SK-N-MC (cell line): ENCODE results near the gene DNAAF5.

Experiments
- DNase-seq: peaks from one replicate; pipeline ENCODE4 v3.0.0-alpha.2; 2011; ENCODE audit warnings: low read depth, low spot score
- H3K27ac ChIP-seq: fragments of 200-600 bp; sonication (generic); 2 replicates; pipeline ENCODE4 v1.5.1; 2016; ENCODE audit warnings: mixed run types
- H3K36me3 ChIP-seq: fragments of 200-600 bp; sonication (generic); 2 replicates; pipeline ENCODE4 v1.6.1; 2017; ENCODE audit warnings: antibody characterized with exemption, low read length, mixed read lengths; ENCODE audit not compliant: insufficient read depth
- H3K4me3 ChIP-seq: fragments of 200-600 bp; sonication (generic); 2 replicates; pipeline ENCODE4 v1.5.1; 2016
- H3K9ac ChIP-seq: fragments of 200-600 bp; sonication (generic); 2 replicates; pipeline ENCODE4 v1.8.0; 2017; ENCODE audit warnings: mixed run types, mixed read lengths; ENCODE audit not compliant: insufficient read length
- H3K9me3 ChIP-seq: fragments of 200-600 bp; sonication (generic); 2 replicates; pipeline ENCODE4 v1.6.1; 2017; ENCODE audit warnings: low read depth, mild to moderate bottlenecking, antibody characterized with exemption, low read length, moderate library complexity, mixed read lengths
- EZH2 ChIP-seq: fragments of 200-600 bp; sonication (generic); IDR thresholded peaks from one replicate; pipeline ENCODE4 v1.6.1; 2017; ENCODE audit warnings: antibody characterized with exemption
- FOXP2 ChIP-seq: optimal IDR thresholded peaks from 2 replicates; pipeline ENCODE3; 2011; ENCODE audit warnings: mild to moderate bottlenecking, moderate library complexity; ENCODE audit not compliant: insufficient read depth; ENCODE audit errors: extremely low read length, control extremely low read depth
- POLR2AphosphoS5 ChIP-seq: IDR thresholded peaks from 2 replicates; pipeline ENCODE4 v1.6.1; 2012; ENCODE audit warnings: mild to moderate bottlenecking, low read depth, low read length, borderline replicate concordance

The DNAAF5 gene

GRCh38 chr7:725223-726005 is 1.1 kb upstream of the DNAAF5 start:
- H3K27ac ChIP-seq: no peak overlapping the region
- TF ChIP-seq EZH2 (no peak), POLR2AphosphoS5 (no peak), FOXP2 (no peak)
- H3K9me3 ChIP-seq: no peaks in the 10 kb centered on the region
- peaks cover 17% of the 10 kb centered on the region for H3K36me3 ChIP-seq
- peak overlapping the region; percentile 92 for H3K4me3 ChIP-seq
- DNase-seq: no peak
- H3K9ac ChIP-seq: peak overlapping the region; percentile 91

- H3K36me3 ChIP-seq: peaks cover 30% of the 10 kb centered on the region
- TF ChIP-seq FOXP2 (no peak), POLR2AphosphoS5 (no peak), EZH2 (no peak)
- H3K4me3 ChIP-seq: peak overlapping the region; percentile 92
- H3K9ac ChIP-seq: peak overlapping the region; percentile 91
- no peak for DNase-seq
- no peaks in the 10 kb centered on the region for H3K9me3 ChIP-seq
- H3K27ac ChIP-seq: no peak overlapping the region
Observed at GRCh38 chr7:726854-727103, 280 bp downstream of the DNAAF5 start.

- peak within 1 kb of the TSS; percentile 92 for H3K4me3 ChIP-seq
- TF ChIP-seq EZH2: no peak
- TF ChIP-seq FOXP2: no peak
- no peak for TF ChIP-seq POLR2AphosphoS5
- H3K9ac ChIP-seq: peak within 1 kb of the TSS; percentile 91
- DNase-seq: no peak
- H3K27ac ChIP-seq: peak within 1 kb of the TSS; percentile 75
- H3K36me3 ChIP-seq: peaks cover 35% of the 10 kb centered on the region
- H3K9me3 ChIP-seq: no peaks in the 10 kb centered on the region
Observed at GRCh38 chr7:727104-727805, 756 bp downstream of the DNAAF5 start, which contains the start of gene PRKAR1B. Gene PRKAR1B (minus strand): TSS chr7:727281. CDS start chr7:711505, 15,776 bp downstream.

GRCh38 chr7:727806-728460 is 1.4 kb downstream of the DNAAF5 start:
- peak overlapping the region; percentile 58 for H3K9ac ChIP-seq
- no peak for DNase-seq
- H3K36me3 ChIP-seq: peaks cover 37% of the 10 kb centered on the region
- TF ChIP-seq FOXP2: no peak
- no peaks in the 10 kb centered on the region for H3K9me3 ChIP-seq
- H3K4me3 ChIP-seq: peak overlapping the region; percentile 92
- no peak overlapping the region for H3K27ac ChIP-seq

DNA sequence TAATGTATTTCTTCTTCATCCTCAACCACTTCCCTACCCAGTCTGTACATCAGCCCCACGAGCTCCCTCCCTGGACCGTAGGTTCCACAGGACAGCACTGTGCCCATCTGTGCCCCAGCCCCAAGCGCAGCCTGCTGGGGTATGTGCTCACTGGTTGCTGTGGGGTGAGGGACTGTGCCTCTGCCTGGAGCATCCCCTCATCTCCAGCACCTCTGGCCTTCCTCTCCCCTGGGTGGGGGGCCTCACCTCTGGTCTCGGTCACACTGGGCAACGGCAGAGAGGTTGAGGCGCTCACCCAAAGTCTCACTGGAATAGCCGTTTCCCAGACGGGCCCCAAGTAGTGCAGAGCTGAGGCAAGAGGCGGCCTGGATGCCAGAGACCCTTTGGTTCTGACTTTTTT is 2.1 kb downstream of the DNAAF5 start:
- DNase-seq: no peak
- Histone ChIP-seq H3K27ac (no peak overlapping the region), H3K9me3 (no peaks in the 10 kb centered on the region), H3K36me3 (peaks cover 44% of the 10 kb centered on the region), H3K9ac (no peak overlapping the region), H3K4me3 (no peak overlapping the region)
- no peak for TF ChIP-seq POLR2AphosphoS5
- TF ChIP-seq FOXP2: no peak

- TF ChIP-seq FOXP2 (no peak), POLR2AphosphoS5 (no peak), EZH2 (no peak)
- H3K27ac ChIP-seq: no peak overlapping the region
- no peak for DNase-seq
- H3K9me3 ChIP-seq: peaks cover 5% of the 10 kb centered on the region; the same call in 1 of the 2 replicates
- H3K36me3 ChIP-seq: peaks cover 51% of the 10 kb centered on the region
- no peak overlapping the region for H3K4me3 ChIP-seq
- no peak overlapping the region for H3K9ac ChIP-seq
Observed at GRCh38 chr7:729140-730000, 2.9 kb downstream of the DNAAF5 start.

DNA sequence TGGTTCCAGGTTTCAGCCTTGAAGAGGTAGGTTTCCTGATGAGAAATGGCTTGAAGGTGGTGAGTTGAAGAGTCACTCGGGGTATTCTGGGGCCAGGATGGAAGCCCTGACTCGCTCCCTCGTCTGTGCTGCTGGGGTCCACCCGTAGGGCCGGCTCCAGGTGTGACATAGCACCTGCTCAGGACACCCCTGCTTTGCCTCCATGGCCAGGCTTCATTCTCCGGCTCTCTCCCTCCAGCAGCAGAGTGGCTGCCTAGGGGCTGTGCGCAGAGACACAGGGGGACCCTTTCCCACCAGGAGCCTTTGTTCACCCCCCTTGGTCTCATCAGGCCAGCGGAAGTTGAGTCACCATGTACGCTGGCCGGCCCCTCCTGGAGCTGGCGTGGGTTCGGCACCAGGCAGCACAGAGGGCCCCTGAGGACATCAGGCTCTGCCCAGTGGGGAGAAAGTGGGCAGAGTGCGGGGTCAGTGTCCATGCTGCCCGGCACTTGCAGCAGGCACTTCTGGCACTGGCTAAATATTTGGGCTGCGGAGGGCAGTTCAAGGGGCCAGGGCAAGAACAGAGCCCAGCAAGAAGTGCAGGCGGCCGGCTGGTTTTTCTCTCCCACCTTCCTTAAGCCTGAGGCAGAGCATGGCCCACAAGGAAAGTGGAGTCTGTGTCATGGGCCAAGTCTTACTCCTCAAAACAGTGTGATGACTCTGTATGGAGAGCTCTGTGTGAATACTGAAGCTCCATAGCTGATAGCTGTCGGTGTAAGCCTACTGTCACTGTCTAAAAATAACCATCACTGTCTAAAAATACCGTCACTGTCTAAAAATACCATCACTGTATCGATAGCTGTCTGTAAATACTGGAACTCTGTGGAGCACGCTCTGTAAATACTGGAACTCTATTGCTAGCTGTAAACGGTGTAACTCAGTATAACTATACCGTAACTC is 4.3 kb downstream of the DNAAF5 start:
- H3K4me3 ChIP-seq: no peak overlapping the region
- H3K9ac ChIP-seq: no peak overlapping the region
- no peak for TF ChIP-seq EZH2
- no peak for TF ChIP-seq POLR2AphosphoS5
- TF ChIP-seq FOXP2: no peak
- no peak overlapping the region for H3K27ac ChIP-seq
- no peak for DNase-seq
- peaks cover 6% of the 10 kb centered on the region; the same call in 1 of the 2 replicates for H3K9me3 ChIP-seq
- H3K36me3 ChIP-seq: peaks cover 62% of the 10 kb centered on the region
